Naive thymus-derived CD4-positive, alpha-beta T cell (primary cell): ENCODE results near the gene LNX1. TPM values are rescaled to one million over a fixed set of nuclear protein-coding genes. Genes with fewer than 3 reads are reported as not detected.

Source experiments
- ATAC-seq: fragments of 150-1000 bp; cut with Tn5 transposase; 2 replicates; pipeline ENCODE4 v1.10.0; 2021; ENCODE audit warnings: mild to moderate bottlenecking, moderate library complexity
- CTCF ChIA-PET: fragments of 350-600 bp; sonication (Branson Sonifier 250); formaldehyde crosslinking; loops from one replicate; lab custom pipeline; 2021; ENCODE audit warnings: antibody characterized with exemption; lab: Charles Lee
- POLR2A ChIA-PET: fragments of 350-600 bp; sonication (Branson Sonifier 250); formaldehyde crosslinking; loops from one replicate; lab custom pipeline; 2021; ENCODE audit warnings: antibody characterized with exemption, inconsistent platforms; lab: Charles Lee
- DNase-seq, 9 donors: peaks; one replicate each; pipeline versions ENCODE4 v3.0.0 to v3.0.0-alpha.2; 2020 to 2022; ENCODE audit warnings: mixed read lengths in 1 of 9
- H3K27ac ChIP-seq: one replicate; pipeline ENCODE4 v1.7.0; 2013; ENCODE audit warnings: mild to moderate bottlenecking, low read depth, low read length, moderate library complexity
- H3K27me3 ChIP-seq, 2 donors: one replicate each; pipeline ENCODE4 v1.7.0; 2013; ENCODE audit warnings: low read length in 2 of 2, mild to moderate bottlenecking in 2 of 2, moderate library complexity in 2 of 2; ENCODE audit not compliant: control insufficient read depth in 2 of 2, insufficient read depth in 2 of 2
- H3K36me3 ChIP-seq, 3 experiments: 1 replicate in 2 of 3; 2 replicates in 1 of 3; pipeline ENCODE4 v1.7.0; 2013; ENCODE audit warnings: low read length in 3 of 3, mild to moderate bottlenecking in 3 of 3, moderate library complexity in 1 of 3; ENCODE audit not compliant: insufficient read depth in 3 of 3, control insufficient read depth in 2 of 3
- H3K4me1 ChIP-seq, 2 donors: one replicate each; pipeline ENCODE4 v1.7.0; 2013; ENCODE audit warnings: low read length in 2 of 2, mild to moderate bottlenecking in 2 of 2, moderate library complexity in 1 of 2; ENCODE audit not compliant: control insufficient read depth in 2 of 2, insufficient read depth in 2 of 2
- H3K4me3 ChIP-seq: 2 replicates; pipeline ENCODE4 v1.7.0; 2013; ENCODE audit warnings: mild to moderate bottlenecking, low read length
- H3K9me3 ChIP-seq, 3 experiments: 1 replicate in 2 of 3; 2 replicates in 1 of 3; pipeline ENCODE4 v1.7.0; 2013; ENCODE audit warnings: low read length in 3 of 3; ENCODE audit not compliant: control insufficient read depth in 2 of 3
- H3K27ac Mint-ChIP-seq, 9 donors: one replicate each; pipeline ENCODE4 v1.8.0; 2020 to 2022; ENCODE audit warnings: mixed read lengths in 9 of 9, mild to moderate bottlenecking in 8 of 9, moderate library complexity in 5 of 9, inconsistent platforms in 2 of 9
- H3K27me3 Mint-ChIP-seq, 5 donors: one replicate each; pipeline ENCODE4 v1.8.0; 2021 to 2022; ENCODE audit warnings: mixed read lengths in 5 of 5, mild to moderate bottlenecking in 1 of 5
- H3K36me3 Mint-ChIP-seq, 5 donors: one replicate each; pipeline ENCODE4 v1.8.0; 2020 to 2022; ENCODE audit warnings: mixed read lengths in 5 of 5, mild to moderate bottlenecking in 3 of 5, inconsistent platforms in 1 of 5
- H3K4me1 Mint-ChIP-seq, 7 donors: one replicate each; pipeline ENCODE4 v1.8.0; 2020 to 2022; ENCODE audit warnings: mixed read lengths in 7 of 7, mild to moderate bottlenecking in 3 of 7, inconsistent platforms in 1 of 7
- H3K4me3 Mint-ChIP-seq, 10 donors: one replicate each; pipeline ENCODE4 v1.8.0; 2020 to 2022; ENCODE audit warnings: mild to moderate bottlenecking in 10 of 10, mixed read lengths in 10 of 10, moderate library complexity in 6 of 10, inconsistent platforms in 2 of 10
- H3K9me3 Mint-ChIP-seq, 11 donors: one replicate each; pipeline ENCODE4 v1.8.0; 2020 to 2022; ENCODE audit warnings: mixed read lengths in 11 of 11, mild to moderate bottlenecking in 4 of 11, inconsistent platforms in 1 of 11, moderate library complexity in 1 of 11
- intact Hi-C, 2 donors: fragments of 100-400 bp; cut with micrococcal nuclease; formaldehyde crosslinking; loops; one replicate each; pipeline ENCODE4 v1.15.1; 2023
- polyA plus RNA-seq, 2 donors: library from polyadenylated mRNA; unstranded; fragments of 300-500 nt; fragmentation: Illumina TruSeq; gene quantifications; one replicate each; pipeline ENCODE4 v1.2.3, GENCODE V29; 2021
- total RNA-seq, 6 experiments: library from RNA in 5 of 6; stranded (reverse) in 5 of 6; gene quantifications; 1 replicate in 5 of 6; 2 replicates in 1 of 6; pipeline ENCODE4 v1.2.3 and lab custom pipeline; 2021 to 2026

LNX1 gene
- total and polyA plus RNA-seq, 7 experiments from 2014 or later, result 0.09 to 0.48 TPM; not detected in 5

- intact Hi-C loops, result no loop called here
- peaks cover 14 to 19% (median 15%) of the 10 kb centered on the region in 5 donors for H3K27me3 Mint-ChIP-seq
- H3K36me3 Mint-ChIP-seq, result no peaks in the 10 kb centered on the region
- Histone ChIP-seq H3K9me3 (no peaks in the 10 kb centered on the region), H3K4me3 (no peak overlapping the region), H3K27me3 (no peaks in the 10 kb centered on the region), H3K27ac (no peak overlapping the region), H3K4me1 (no peaks in the 10 kb centered on the region), H3K36me3 (no peaks in the 10 kb centered on the region)
- ChIA-PET POLR2A (no interaction called here), CTCF (no interaction called here)
- no peak overlapping the region for H3K27ac Mint-ChIP-seq
- peaks cover 0 to 2% (median 0%) of the 10 kb centered on the region in 11 donors for H3K9me3 Mint-ChIP-seq
- no peak overlapping the region for H3K4me3 Mint-ChIP-seq
- ATAC-seq (no peak), DNase-seq (no peak)
- H3K4me1 Mint-ChIP-seq, result no peaks in the 10 kb centered on the region
Observed at GRCh38 chr4:53535567-53535966, 55.7 kb downstream of the LNX1 start.

- H3K27me3 ChIP-seq, result no peaks in the 10 kb centered on the region
- no peak overlapping the region for H3K27ac ChIP-seq
- H3K36me3 Mint-ChIP-seq, result no peaks in the 10 kb centered on the region
- DNase-seq (no peak), ATAC-seq (no peak)
- peaks cover 14 to 19% (median 15%) of the 10 kb centered on the region in 5 donors for H3K27me3 Mint-ChIP-seq
- intact Hi-C loops, result no loop called here
- no peak overlapping the region for H3K4me3 ChIP-seq
- no peaks in the 10 kb centered on the region for H3K4me1 ChIP-seq
- H3K4me1 Mint-ChIP-seq, result no peaks in the 10 kb centered on the region
- peaks cover 0 to 2% (median 0%) of the 10 kb centered on the region in 11 donors for H3K9me3 Mint-ChIP-seq
- no peaks in the 10 kb centered on the region for H3K9me3 ChIP-seq
- H3K4me3 Mint-ChIP-seq, result no peak overlapping the region
- ChIA-PET POLR2A (no interaction called here), CTCF (no interaction called here)
- no peak overlapping the region for H3K27ac Mint-ChIP-seq
- H3K36me3 ChIP-seq, result no peaks in the 10 kb centered on the region
Observed at GRCh38 chr4:53534684-53535083, 56.6 kb downstream of the LNX1 start.

GRCh38 chr4:53532521-53532920 is 58.8 kb downstream of the LNX1 start:
- Histone ChIP-seq H3K4me1 (no peaks in the 10 kb centered on the region), H3K27ac (no peak overlapping the region), H3K27me3 (no peaks in the 10 kb centered on the region), H3K36me3 (no peaks in the 10 kb centered on the region), H3K9me3 (no peaks in the 10 kb centered on the region), H3K4me3 (no peak overlapping the region)
- Mint-ChIP-seq H3K4me3 (no peak overlapping the region), H3K27me3 (peaks cover 9 to 24% (median 19%) of the 10 kb centered on the region in 5 donors), H3K4me1 (no peaks in the 10 kb centered on the region), H3K36me3 (no peaks in the 10 kb centered on the region), H3K27ac (no peak overlapping the region), H3K9me3 (peaks cover 0 to 2% (median 0%) of the 10 kb centered on the region in 11 donors)
- intact Hi-C loops, result no loop called here
- no peak for ATAC-seq
- DNase-seq, result no peak
- ChIA-PET POLR2A (no interaction called here), CTCF (no interaction called here)

GRCh38 chr4:53531585-53532224 is 59.6 kb downstream of the LNX1 start:
- H3K27ac Mint-ChIP-seq, result no peak overlapping the region
- Histone ChIP-seq H3K27me3 (no peaks in the 10 kb centered on the region), H3K36me3 (no peaks in the 10 kb centered on the region), H3K27ac (no peak overlapping the region), H3K9me3 (no peaks in the 10 kb centered on the region), H3K4me3 (no peak overlapping the region), H3K4me1 (no peaks in the 10 kb centered on the region)
- peaks cover 0 to 2% (median 0%) of the 10 kb centered on the region in 11 donors for H3K9me3 Mint-ChIP-seq
- no peak for ATAC-seq
- ChIA-PET CTCF (interaction anchor here (1.1 kb wide), 1 partner anchor 10 kb away, joined by 3 read pairs; no protein-coding TSS in a partner anchor), POLR2A (no interaction called here)
- H3K4me3 Mint-ChIP-seq, result no peak overlapping the region
- no peaks in the 10 kb centered on the region for H3K36me3 Mint-ChIP-seq
- DNase-seq, result no peak
- intact Hi-C loops, result no loop called here
- H3K4me1 Mint-ChIP-seq, result no peaks in the 10 kb centered on the region
- peaks cover 8 to 21% (median 13%) of the 10 kb centered on the region in 5 donors for H3K27me3 Mint-ChIP-seq

- Histone ChIP-seq H3K27me3 (no peaks in the 10 kb centered on the region), H3K9me3 (no peaks in the 10 kb centered on the region), H3K36me3 (no peaks in the 10 kb centered on the region), H3K4me1 (no peaks in the 10 kb centered on the region), H3K27ac (no peak overlapping the region), H3K4me3 (no peak overlapping the region)
- no peaks in the 10 kb centered on the region for H3K36me3 Mint-ChIP-seq
- no peak overlapping the region for H3K27ac Mint-ChIP-seq
- no peaks in the 10 kb centered on the region for H3K9me3 Mint-ChIP-seq
- H3K4me1 Mint-ChIP-seq, result no peaks in the 10 kb centered on the region
- DNase-seq, result no peak
- POLR2A ChIA-PET, result no interaction called here
- CTCF ChIA-PET, result no interaction called here
- intact Hi-C loops, result no loop called here
- peaks cover 14 to 17% (median 15%) of the 10 kb centered on the region in 5 donors for H3K27me3 Mint-ChIP-seq
- no peak overlapping the region for H3K4me3 Mint-ChIP-seq
- ATAC-seq, result no peak
Observed at GRCh38 chr4:53529025-53529424, 62.3 kb downstream of the LNX1 start.

GRCh38 chr4:53527930-53528329 is 63.4 kb downstream of the LNX1 start:
- peaks cover 15 to 20% (median 17%) of the 10 kb centered on the region in 5 donors for H3K27me3 Mint-ChIP-seq

GRCh38 chr4:53527326-53527725 is 64.0 kb downstream of the LNX1 start:
- no peaks in the 10 kb centered on the region for H3K9me3 ChIP-seq
- H3K4me1 ChIP-seq, result no peaks in the 10 kb centered on the region
- ATAC-seq (no peak), DNase-seq (no peak)
- H3K27me3 ChIP-seq, result no peaks in the 10 kb centered on the region
- no peak overlapping the region for H3K4me3 ChIP-seq
- H3K4me3 Mint-ChIP-seq, result no peak overlapping the region
- no peak overlapping the region for H3K27ac ChIP-seq
- no peaks in the 10 kb centered on the region for H3K9me3 Mint-ChIP-seq
- intact Hi-C loops, result no loop called here
- peaks cover 15 to 20% (median 17%) of the 10 kb centered on the region in 5 donors for H3K27me3 Mint-ChIP-seq
- ChIA-PET CTCF (no interaction called here), POLR2A (no interaction called here)
- H3K27ac Mint-ChIP-seq, result no peak overlapping the region
- H3K36me3 Mint-ChIP-seq, result no peaks in the 10 kb centered on the region
- no peaks in the 10 kb centered on the region for H3K36me3 ChIP-seq
- no peaks in the 10 kb centered on the region for H3K4me1 Mint-ChIP-seq

More at GRCh38 chr4:53527930-53528329, 63.4 kb downstream of the LNX1 start:
- no peak overlapping the region for H3K27ac Mint-ChIP-seq
- H3K9me3 ChIP-seq, result no peaks in the 10 kb centered on the region
- no peaks in the 10 kb centered on the region for H3K4me1 ChIP-seq
- no peaks in the 10 kb centered on the region for H3K36me3 ChIP-seq
- no peak overlapping the region for H3K27ac ChIP-seq
- H3K4me3 ChIP-seq, result no peak overlapping the region
- H3K27me3 ChIP-seq, result no peaks in the 10 kb centered on the region
- POLR2A ChIA-PET, result no interaction called here
- no peak for DNase-seq
- ATAC-seq, result no peak
- no peak overlapping the region for H3K4me3 Mint-ChIP-seq
- intact Hi-C loops, result no loop called here
- CTCF ChIA-PET, result no interaction called here
- H3K4me1 Mint-ChIP-seq, result no peaks in the 10 kb centered on the region
- no peaks in the 10 kb centered on the region for H3K9me3 Mint-ChIP-seq
- no peaks in the 10 kb centered on the region for H3K36me3 Mint-ChIP-seq
